Thyroid gland (tissue), 4 donors: ENCODE measurements around the gene WDR73.

Source experiments
- POLR2A ChIP-seq, 2 donors: fragments of 450-650 bp; IDR thresholded peaks; one replicate each; pipeline ENCODE4 v1.6.1; 2017; ENCODE audit warnings: antibody characterized with exemption in 2 of 2, mild to moderate bottlenecking in 2 of 2, moderate library complexity in 1 of 2
- TF ChIP-seq, protein P1 (sequence below), 6 experiments: fragments of 200-600 bp in 3 of 6; fragments of 450-650 bp in 3 of 6; sonication (generic) in 3 of 6; IDR thresholded peaks; one replicate each; pipeline ENCODE4 v1.5.1; 2016 to 2019; ENCODE audit warnings: antibody characterized with exemption in 6 of 6, mild to moderate bottlenecking in 2 of 6, inconsistent platforms in 1 of 6, moderate library complexity in 1 of 6

DNA sequence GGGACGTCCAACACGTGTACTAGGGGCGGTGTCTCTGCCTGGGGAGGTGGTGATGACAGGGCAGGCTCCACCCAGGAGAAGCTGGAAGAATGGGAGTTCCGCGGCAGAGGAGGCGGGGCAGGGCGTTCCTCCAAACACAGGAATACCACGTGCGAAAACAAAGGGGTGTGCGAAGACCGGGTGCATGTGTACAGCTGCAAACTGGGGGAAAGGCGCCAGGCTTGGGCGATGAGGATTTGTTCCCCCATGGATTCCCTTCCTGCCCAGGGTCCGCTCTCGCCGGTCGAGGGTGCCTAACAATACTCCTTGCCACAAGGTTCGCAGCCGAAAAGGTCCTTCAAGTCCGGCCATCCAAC, 53.8 kb downstream of the WDR73 start:
- TF ChIP-seq, protein P1, sequence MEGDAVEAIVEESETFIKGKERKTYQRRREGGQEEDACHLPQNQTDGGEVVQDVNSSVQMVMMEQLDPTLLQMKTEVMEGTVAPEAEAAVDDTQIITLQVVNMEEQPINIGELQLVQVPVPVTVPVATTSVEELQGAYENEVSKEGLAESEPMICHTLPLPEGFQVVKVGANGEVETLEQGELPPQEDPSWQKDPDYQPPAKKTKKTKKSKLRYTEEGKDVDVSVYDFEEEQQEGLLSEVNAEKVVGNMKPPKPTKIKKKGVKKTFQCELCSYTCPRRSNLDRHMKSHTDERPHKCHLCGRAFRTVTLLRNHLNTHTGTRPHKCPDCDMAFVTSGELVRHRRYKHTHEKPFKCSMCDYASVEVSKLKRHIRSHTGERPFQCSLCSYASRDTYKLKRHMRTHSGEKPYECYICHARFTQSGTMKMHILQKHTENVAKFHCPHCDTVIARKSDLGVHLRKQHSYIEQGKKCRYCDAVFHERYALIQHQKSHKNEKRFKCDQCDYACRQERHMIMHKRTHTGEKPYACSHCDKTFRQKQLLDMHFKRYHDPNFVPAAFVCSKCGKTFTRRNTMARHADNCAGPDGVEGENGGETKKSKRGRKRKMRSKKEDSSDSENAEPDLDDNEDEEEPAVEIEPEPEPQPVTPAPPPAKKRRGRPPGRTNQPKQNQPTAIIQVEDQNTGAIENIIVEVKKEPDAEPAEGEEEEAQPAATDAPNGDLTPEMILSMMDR (IDR thresholded peaks at IDR 0.05), result no peak
- TF ChIP-seq POLR2A (IDR thresholded peaks at IDR 0.05), result no peak
